OCI-LY1 (cell line): ENCODE measurements around the gene CASP9.
"Not testable (repeated sequence)": the region's sequence is repeated elsewhere in the genome, so short reads cannot be mapped to it uniquely, and the experiment has no call there.

Source experiments
- H2AFZ ChIP-seq: fragments of 200-600 bp; sonication (generic), shearing (Covaris generic); 2 replicates; pipeline ENCODE4 v1.6.0; 2014; ENCODE audit warnings: antibody characterized with exemption, mild to moderate bottlenecking, low read length
- H3F3A ChIP-seq: fragments of 200-600 bp; sonication (generic), shearing (Covaris generic); 2 replicates; pipeline ENCODE4 v1.6.0; 2014; ENCODE audit warnings: mild to moderate bottlenecking, antibody characterized with exemption, low read length, moderate library complexity; ENCODE audit not compliant: insufficient read depth
- H3K27ac ChIP-seq: fragments of 200-600 bp; sonication (generic); 2 replicates; pipeline ENCODE4 v1.5.1; 2014; ENCODE audit warnings: low read length, mixed run types, mild to moderate bottlenecking, low read depth; ENCODE audit not compliant: poor library complexity, severe bottlenecking
- H3K27me3 ChIP-seq: fragments of 200-600 bp; sonication (generic); 2 replicates; pipeline ENCODE4 v1.6.0; 2014; ENCODE audit warnings: antibody characterized with exemption, mild to moderate bottlenecking, low read length, moderate library complexity; ENCODE audit not compliant: insufficient read depth
- H3K36me3 ChIP-seq: fragments of 200-600 bp; sonication (generic); 2 replicates; pipeline ENCODE4 v1.6.1; 2014; ENCODE audit warnings: mild to moderate bottlenecking, antibody characterized with exemption, low read length, moderate library complexity, mixed read lengths; ENCODE audit not compliant: insufficient read depth
- H3K4me1 ChIP-seq: fragments of 200-600 bp; sonication (generic); 2 replicates; pipeline ENCODE4 v1.5.1; 2014; ENCODE audit warnings: mild to moderate bottlenecking, low read length, moderate library complexity; ENCODE audit not compliant: insufficient read depth, severe bottlenecking
- H3K4me2 ChIP-seq: fragments of 200-600 bp; sonication (generic), shearing (Covaris generic); 2 replicates; pipeline ENCODE4 v1.6.1; 2014; ENCODE audit warnings: low read length
- H3K4me3 ChIP-seq: fragments of 200-600 bp; sonication (generic); 2 replicates; pipeline ENCODE4 v1.5.1; 2014; ENCODE audit warnings: low read length, low read depth, mild to moderate bottlenecking, mixed read lengths; ENCODE audit not compliant: poor library complexity, severe bottlenecking
- H3K79me2 ChIP-seq: fragments of 200-600 bp; shearing (Covaris generic); 2 replicates; pipeline ENCODE4 v1.6.1; 2016; ENCODE audit warnings: mixed run types, low read length, mixed read lengths; ENCODE audit not compliant: insufficient read depth
- H3K9ac ChIP-seq: fragments of 200-600 bp; sonication (generic), shearing (Covaris generic); 2 replicates; pipeline ENCODE4 v1.6.1; 2014; ENCODE audit warnings: mild to moderate bottlenecking, low read length, mixed read lengths
- H3K9me2 ChIP-seq: fragments of 200-600 bp; sonication (generic), shearing (Covaris generic); 2 replicates; pipeline ENCODE4 v1.6.1; 2014; ENCODE audit warnings: low read depth, mild to moderate bottlenecking, low read length, mixed read lengths
- H3K9me3 ChIP-seq: fragments of 200-600 bp; shearing (Covaris generic); 2 replicates; pipeline ENCODE4 v1.6.1; 2014; ENCODE audit warnings: low read length, mixed read lengths
- H4K20me1 ChIP-seq: fragments of 200-600 bp; sonication (generic), shearing (Covaris generic); 2 replicates; pipeline ENCODE4 v1.6.0; 2016; ENCODE audit warnings: mild to moderate bottlenecking, low read length; ENCODE audit not compliant: insufficient read depth
- EZH2 ChIP-seq: fragments of 200-600 bp; sonication (generic), shearing (Covaris generic); IDR thresholded peaks from 2 replicates; pipeline ENCODE4 v1.8.0; 2017; ENCODE audit warnings: borderline replicate concordance, mixed run types, mild to moderate bottlenecking, antibody characterized with exemption, low read length, moderate library complexity, mixed read lengths
- TF ChIP-seq, protein P1 (sequence below): fragments of 200-600 bp; sonication (generic), shearing (Covaris generic); IDR thresholded peaks from 2 replicates; pipeline ENCODE4 v1.5.1; 2017; ENCODE audit warnings: mild to moderate bottlenecking, antibody characterized with exemption, low read length, moderate library complexity, mixed read lengths

CASP9 gene

GRCh38 chr1:15469361-15469760 is 54.7 kb downstream of the CASP9 start:
- no peaks in the 10 kb centered on the region for H3K27me3 ChIP-seq
- H3K9ac ChIP-seq = no peak overlapping the region
- no peaks in the 10 kb centered on the region for H4K20me1 ChIP-seq
- H3K9me3 ChIP-seq = no peaks in the 10 kb centered on the region
- H2AFZ ChIP-seq = no peak overlapping the region
- no peak overlapping the region for H3K4me3 ChIP-seq
- TF ChIP-seq EZH2 = no peak
- TF ChIP-seq, protein P1, sequence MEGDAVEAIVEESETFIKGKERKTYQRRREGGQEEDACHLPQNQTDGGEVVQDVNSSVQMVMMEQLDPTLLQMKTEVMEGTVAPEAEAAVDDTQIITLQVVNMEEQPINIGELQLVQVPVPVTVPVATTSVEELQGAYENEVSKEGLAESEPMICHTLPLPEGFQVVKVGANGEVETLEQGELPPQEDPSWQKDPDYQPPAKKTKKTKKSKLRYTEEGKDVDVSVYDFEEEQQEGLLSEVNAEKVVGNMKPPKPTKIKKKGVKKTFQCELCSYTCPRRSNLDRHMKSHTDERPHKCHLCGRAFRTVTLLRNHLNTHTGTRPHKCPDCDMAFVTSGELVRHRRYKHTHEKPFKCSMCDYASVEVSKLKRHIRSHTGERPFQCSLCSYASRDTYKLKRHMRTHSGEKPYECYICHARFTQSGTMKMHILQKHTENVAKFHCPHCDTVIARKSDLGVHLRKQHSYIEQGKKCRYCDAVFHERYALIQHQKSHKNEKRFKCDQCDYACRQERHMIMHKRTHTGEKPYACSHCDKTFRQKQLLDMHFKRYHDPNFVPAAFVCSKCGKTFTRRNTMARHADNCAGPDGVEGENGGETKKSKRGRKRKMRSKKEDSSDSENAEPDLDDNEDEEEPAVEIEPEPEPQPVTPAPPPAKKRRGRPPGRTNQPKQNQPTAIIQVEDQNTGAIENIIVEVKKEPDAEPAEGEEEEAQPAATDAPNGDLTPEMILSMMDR = no peak
- H3K9me2 ChIP-seq = no peaks in the 10 kb centered on the region
- H3K4me2 ChIP-seq = no peak overlapping the region
- H3K4me1 ChIP-seq = no peaks in the 10 kb centered on the region
- no peaks in the 10 kb centered on the region for H3F3A ChIP-seq
- no peaks in the 10 kb centered on the region for H3K36me3 ChIP-seq
- H3K79me2 ChIP-seq = no peaks in the 10 kb centered on the region
- no peak overlapping the region for H3K27ac ChIP-seq

- H3K9me3 ChIP-seq = no peaks in the 10 kb centered on the region
Observed at GRCh38 chr1:15468145-15468544, 55.9 kb downstream of the CASP9 start.

DNA sequence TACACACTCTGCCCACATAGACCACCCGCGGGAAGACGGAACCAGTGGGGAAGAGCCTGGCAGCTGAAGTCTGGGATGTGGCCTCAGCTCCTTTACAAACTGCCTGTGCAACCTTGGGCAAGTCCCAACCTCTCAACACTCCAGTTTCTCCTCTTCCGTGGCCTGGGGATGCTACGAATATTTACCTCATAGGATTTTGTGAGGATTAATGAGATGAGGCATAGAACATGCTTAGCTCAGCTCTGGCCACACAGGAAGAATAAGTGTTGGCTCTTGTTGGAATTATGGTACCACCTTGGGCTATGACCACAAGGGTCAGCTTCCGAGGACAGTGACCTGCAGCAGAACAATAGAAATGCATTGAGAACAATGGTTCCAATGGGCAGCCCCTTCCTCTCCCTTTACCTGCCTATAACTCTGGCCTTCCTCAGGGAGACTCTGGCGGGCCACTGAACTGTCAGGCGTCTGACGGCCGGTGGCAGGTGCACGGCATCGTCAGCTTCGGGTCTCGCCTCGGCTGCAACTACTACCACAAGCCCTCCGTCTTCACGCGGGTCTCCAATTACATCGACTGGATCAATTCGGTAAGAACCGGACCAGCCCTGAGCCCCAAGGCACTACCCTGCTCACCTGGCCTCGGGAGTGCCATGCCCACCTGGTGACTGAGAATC is 56.9 kb downstream of the CASP9 start:
- H3K4me1 ChIP-seq, H3K36me3 ChIP-seq, H3K27me3 ChIP-seq, H3K79me2 ChIP-seq, H3K9ac ChIP-seq, H4K20me1 ChIP-seq, H3K9me3 ChIP-seq, H3K27ac ChIP-seq, H3K9me2 ChIP-seq, H3K4me2 ChIP-seq, H3F3A ChIP-seq, H3K4me3 ChIP-seq, H2AFZ ChIP-seq: not testable (repeated sequence)

More at GRCh38 chr1:15468145-15468544, 55.9 kb downstream of the CASP9 start:
- H3K9me2 ChIP-seq = no peaks in the 10 kb centered on the region
- H3K4me1 ChIP-seq = no peaks in the 10 kb centered on the region
- H3F3A ChIP-seq = no peaks in the 10 kb centered on the region
- H3K27me3 ChIP-seq = no peaks in the 10 kb centered on the region
- no peak overlapping the region for H3K9ac ChIP-seq
- H3K36me3 ChIP-seq = no peaks in the 10 kb centered on the region
- no peak overlapping the region for H3K27ac ChIP-seq
- H3K4me3 ChIP-seq = no peak overlapping the region
- H3K79me2 ChIP-seq = no peaks in the 10 kb centered on the region
- no peak overlapping the region for H2AFZ ChIP-seq
- H4K20me1 ChIP-seq = no peaks in the 10 kb centered on the region
- no peak for TF ChIP-seq EZH2
- TF ChIP-seq, protein P1 = no peak
- no peak overlapping the region for H3K4me2 ChIP-seq

GRCh38 chr1:15465674-15466073 is 58.3 kb downstream of the CASP9 start:
- H2AFZ ChIP-seq = no peak overlapping the region
- TF ChIP-seq, protein P1 = no peak
- TF ChIP-seq EZH2 = no peak

GRCh38 chr1:15463926-15464322 is 60.1 kb downstream of the CASP9 start:
- not testable (repeated sequence) for H3K4me1 ChIP-seq, H3K9me3 ChIP-seq, H3K4me3 ChIP-seq, H3K4me2 ChIP-seq, H4K20me1 ChIP-seq, H3K9me2 ChIP-seq, H3K36me3 ChIP-seq, H3K79me2 ChIP-seq, H3K27me3 ChIP-seq, H3K27ac ChIP-seq, H2AFZ ChIP-seq, H3K9ac ChIP-seq, H3F3A ChIP-seq

More at GRCh38 chr1:15465674-15466073, 58.3 kb downstream of the CASP9 start:
- H3K4me2 ChIP-seq = no peak overlapping the region
- no peak overlapping the region for H3K27ac ChIP-seq
- H3K9me3 ChIP-seq = no peaks in the 10 kb centered on the region
- no peak overlapping the region for H3K9ac ChIP-seq
- H3K79me2 ChIP-seq = no peaks in the 10 kb centered on the region
- H3K9me2 ChIP-seq = no peaks in the 10 kb centered on the region
- H3K4me3 ChIP-seq = no peak overlapping the region
- no peaks in the 10 kb centered on the region for H3K27me3 ChIP-seq
- no peaks in the 10 kb centered on the region for H3K4me1 ChIP-seq
- no peaks in the 10 kb centered on the region for H3F3A ChIP-seq
- H4K20me1 ChIP-seq = no peaks in the 10 kb centered on the region
- H3K36me3 ChIP-seq = no peaks in the 10 kb centered on the region
